GM19328 (cell line): Measurements from ENCODE around the gene DYNC1LI2.
"Not testable (repeated sequence)": the region's sequence is repeated elsewhere in the genome, so short reads cannot be mapped to it uniquely, and the experiment has no call there.

ENCODE experiments used
- ATAC-seq: cut with Tn5 transposase; IDR thresholded peaks from one replicate; pipeline ENCODE4 v1.9.1; 2021; ENCODE audit warnings: mild to moderate bottlenecking, moderate library complexity; ENCODE audit not compliant: unreplicated experiment

Gene DYNC1LI2

DNA sequence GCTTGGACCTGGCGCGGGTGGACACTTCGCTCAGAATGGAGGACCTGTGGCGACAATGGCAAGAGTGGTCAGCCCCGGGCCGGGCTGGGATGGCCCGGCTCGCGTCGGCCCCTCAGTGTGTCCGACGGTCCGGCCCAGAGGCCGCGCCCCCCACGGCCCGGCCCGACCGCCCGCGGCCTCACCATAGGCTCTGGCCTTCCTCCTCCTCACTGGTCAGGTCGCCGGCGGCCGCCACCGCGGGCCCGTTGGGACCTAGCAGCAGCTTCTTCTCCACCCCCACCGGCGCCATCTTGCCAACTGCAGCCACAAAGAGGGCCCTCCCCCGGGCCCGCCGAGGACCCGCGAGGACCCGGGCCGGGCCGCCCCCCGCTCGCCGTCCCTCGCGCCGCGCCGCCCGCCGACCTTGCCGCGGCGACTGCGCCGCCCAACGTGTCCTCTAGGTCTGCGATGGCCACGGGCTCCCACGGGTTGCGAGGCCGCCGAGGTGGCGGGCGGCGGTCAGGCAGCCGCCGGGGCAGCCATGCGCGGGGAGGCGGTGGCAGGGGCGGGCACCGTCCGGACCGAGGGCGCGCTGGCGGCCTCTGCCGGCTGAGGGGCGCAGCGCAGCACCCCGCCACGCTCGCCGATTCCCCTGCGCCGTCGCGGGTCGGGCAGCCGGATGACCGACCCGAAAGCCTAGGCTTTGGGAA, at the start of gene DYNC1LI2:
DYNC1LI2 (minus strand) TSS at position 307 of the 689 bp plus-strand sequence; CDS start at position 289, 18 bp downstream.
- ATAC-seq, result peak; percentile 85

DNA sequence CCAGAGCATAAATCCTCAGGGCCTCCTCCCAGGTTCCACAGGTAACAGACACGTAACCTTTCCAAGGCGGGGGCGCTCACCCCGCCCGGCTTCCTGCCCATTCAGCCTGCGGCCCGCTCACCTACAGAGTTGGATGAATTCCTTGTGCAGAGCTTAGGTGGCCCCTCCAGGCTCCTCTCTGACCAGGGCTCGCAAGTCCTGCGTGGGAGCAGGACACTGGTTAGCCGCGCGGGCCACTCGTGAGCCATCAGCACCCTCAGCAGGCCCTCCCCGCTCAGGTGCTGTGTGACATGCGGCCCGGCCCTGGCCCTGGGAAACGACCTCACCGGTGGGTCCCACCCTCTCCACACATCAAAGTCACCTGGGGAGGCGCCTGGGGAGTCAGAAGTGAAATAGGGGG, 49.4 kb upstream of the DYNC1LI2 start:
- ATAC-seq, result no peak

DNA sequence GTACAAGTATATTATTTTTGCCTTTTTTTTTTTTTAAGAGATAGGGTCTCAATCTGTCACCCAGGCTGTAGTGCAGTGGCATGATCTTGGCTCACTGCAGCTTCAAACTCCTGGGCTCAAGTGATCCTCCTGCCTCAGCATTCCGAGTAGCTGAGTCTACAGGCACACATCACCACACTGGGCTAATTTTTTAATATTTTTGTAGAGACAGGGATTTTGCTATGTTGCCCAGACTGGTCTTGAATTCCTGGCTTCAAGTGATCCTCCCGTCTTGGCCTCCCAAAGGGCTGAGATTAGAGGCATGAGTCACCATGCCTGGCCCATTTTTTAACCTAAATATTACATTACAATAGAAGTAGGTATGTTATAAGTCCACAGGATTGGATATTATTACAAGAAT, 46.8 kb upstream of the DYNC1LI2 start:
- no peak for ATAC-seq

DNA sequence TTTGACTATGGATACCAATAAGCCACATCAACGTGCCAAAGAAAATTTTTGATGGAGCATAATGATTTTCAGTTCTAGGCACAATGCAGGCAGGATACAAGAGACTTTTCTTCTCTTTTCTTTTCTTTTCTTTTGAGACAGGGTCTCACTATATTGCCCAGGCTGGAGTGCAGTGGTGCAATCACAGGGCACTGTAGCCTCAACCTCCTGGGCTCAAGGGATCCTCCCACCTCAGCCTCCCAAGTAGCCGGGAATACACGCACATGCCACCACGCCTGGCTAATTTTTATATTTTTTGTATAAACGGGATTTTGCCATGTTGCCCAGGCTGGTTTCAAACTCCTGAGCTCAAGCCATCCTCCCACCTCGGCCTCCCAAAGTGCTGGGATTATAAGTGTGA, 42.6 kb upstream of the DYNC1LI2 start:
- ATAC-seq, result not testable (repeated sequence)

DNA sequence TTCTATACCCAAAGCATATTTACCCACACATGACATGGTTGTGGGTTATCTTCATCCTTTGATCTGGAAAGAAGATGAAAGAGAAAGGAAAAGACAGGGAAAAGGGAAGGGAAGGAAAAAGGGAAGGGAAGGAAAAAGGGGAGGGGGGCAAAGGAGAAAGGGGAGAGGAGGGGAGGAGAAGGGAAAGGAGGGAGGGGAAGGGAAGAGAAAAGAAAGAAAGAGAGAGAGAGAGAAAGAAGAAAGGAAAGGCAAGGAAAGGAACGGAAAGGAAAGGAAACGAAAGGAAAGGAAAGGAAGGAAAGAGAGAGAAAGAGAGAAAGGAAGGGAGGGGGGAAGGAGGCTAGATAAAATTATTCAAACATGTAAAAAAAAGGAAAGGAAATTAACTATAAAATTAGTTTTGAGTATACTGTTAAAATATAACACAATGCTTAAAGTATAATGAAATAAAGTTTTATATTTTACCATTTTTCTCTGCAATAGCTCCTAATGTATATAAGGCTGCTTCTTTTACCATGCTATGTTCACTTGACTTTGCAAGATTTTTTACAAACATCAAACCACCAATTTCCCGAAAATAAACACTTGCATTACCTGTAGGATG, 38.8 kb upstream of the DYNC1LI2 start:
- no peak for ATAC-seq

DNA sequence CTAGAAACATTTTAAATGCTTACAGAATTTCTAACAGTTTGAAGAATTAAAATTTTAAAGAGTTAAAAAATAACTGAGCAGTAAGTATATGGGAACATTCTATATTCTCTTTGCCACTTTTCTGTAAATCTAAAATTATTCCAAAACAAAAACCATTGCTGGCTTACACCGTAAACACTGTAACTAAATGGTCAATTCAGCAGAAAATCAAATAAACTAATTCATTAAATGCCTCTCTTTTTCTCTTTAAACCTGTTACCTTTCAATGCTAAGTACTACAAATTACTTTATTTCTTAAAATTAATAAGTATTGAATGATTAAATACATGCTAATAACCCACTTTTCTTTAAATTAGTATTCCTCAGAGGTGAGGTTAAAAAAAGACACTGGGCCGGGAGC, 36.0 kb upstream of the DYNC1LI2 start:
- ATAC-seq, result no peak

DNA sequence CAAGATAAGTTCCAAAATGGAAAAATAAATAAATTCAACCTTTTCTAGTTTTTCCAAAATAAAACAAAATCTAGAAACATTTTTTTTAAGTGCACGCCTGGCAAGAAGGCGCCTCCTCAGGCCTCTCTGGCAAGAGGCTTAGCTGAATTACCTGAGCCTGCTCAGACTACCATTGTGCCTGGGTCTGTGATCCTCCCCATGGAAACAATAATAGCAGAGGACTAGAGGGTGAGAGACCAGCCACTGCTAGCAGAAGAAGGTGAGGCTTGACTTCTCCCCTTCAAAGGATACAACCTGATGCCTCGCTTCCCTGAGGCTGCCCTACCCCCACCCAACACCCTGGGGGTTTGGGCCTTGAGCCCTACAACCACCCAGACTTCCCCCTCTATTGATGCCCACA, 35.1 kb upstream of the DYNC1LI2 start:
- no peak for ATAC-seq

DNA sequence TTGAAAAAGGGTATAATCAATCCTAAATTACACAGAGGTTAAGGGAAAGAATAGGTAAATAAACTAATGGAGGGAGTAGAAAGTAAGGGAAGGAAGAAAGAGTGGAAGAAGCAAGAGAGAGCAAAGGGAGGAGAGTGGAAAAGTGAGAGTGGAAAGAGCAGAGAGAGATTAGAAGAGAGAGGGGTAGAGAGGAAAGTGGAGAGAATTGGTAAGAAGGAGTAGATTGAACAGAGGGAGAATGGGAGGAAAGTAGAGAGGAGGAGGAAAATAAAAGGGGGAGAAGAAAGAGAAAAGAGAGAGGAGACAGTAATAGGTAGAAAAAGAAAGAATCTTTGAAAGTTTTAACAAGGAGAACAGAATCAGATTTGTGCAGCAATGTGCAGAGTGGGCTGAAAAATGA, 25.0 kb upstream of the DYNC1LI2 start:
- no peak for ATAC-seq

DNA sequence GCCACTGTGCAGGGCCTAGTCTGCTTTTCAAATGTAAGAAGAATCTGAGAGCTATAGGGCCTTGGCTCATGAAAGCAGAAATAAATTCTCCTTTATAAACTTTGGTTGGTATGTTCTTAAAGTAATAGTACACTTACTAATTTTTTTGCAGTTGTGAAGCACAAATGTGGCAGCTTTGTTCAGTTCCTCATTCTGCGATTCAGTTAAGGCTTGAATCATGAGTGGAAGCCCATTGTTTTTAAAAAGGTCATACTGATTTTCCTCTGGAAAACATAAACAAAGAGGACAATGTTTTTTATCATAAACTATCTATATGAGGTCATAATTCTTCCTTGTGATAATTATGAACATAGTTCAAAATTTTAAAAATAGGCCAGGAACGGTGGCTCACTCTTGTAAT, 23.6 kb upstream of the DYNC1LI2 start:
- ATAC-seq, result no peak

DNA sequence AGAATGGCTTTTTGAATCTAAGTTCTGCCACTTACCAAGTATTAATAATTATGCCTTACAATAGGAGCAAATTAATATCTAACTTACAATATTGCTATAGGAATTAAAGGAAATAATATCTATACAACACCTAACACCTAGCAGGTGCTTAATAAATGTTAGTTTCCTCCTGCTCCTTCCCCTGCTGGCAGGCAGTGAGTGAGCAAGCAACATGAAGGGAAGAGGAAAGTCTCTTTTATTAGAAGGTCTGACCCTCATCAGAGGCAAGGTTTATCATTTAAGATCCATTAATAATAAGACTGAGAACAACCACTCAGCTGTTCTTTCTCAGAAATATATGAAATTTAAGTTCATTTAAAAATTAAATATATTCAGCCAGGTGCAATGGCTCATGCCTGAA, 6.7 kb upstream of the DYNC1LI2 start:
- no peak for ATAC-seq

DNA sequence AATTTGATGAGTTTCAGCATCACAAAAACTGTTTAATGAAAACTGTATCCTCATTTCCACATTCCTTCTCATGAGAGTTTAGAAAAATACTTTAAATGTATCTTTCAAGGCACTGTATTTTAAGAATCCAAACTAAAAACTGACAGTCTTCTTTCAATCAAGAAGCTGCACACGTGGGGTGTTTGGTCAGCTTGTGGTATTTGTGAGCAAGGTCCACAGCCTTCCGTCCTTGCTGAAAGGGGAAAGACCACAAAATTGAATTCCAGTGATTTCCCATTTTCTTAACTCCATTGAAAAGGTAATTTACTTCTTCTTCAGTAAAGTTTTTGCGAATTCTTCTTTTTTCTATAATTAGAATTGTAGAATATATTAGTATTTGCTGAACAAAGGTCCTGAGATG, 3.4 kb upstream of the DYNC1LI2 start:
- no peak for ATAC-seq

DNA sequence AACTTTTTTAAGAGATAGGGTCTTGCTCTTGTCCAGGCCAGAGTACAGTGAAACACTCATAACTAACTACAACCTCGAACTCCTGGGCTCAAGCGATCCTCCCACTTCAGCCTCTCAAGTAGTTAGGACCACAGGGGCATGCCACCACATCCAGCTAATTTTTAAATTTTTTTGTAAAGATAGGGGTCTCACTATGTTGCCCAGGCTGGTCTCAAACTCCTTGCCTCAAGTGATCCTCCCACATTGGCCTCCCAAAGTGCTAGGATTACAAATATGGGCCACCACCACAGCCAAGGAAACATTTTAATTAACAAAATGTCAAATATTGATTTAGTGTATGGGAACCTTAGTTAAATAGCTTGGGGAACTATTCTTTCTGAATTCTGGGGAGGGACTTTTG, 2.8 kb upstream of the DYNC1LI2 start:
- ATAC-seq, result no peak

DNA sequence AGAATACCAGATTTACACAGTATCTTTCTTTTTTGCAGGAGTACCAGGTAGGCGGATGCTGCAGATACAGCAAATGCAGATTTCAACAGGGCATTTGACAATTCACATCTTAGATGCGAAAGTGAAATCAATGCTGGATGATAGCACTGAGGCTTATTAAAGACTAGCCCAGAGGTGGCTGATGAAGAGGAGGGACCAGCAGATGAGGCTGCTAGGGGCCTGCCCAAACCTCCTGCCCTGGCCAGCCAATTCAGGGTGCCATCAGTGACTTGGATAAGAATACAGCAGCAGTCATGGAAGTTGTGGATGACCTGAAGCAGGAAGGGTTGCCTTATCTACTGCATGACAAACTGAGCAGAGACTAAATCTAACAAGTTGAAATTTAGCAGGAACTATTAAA, 1.5 kb upstream of the DYNC1LI2 start:
- no peak for ATAC-seq

DNA sequence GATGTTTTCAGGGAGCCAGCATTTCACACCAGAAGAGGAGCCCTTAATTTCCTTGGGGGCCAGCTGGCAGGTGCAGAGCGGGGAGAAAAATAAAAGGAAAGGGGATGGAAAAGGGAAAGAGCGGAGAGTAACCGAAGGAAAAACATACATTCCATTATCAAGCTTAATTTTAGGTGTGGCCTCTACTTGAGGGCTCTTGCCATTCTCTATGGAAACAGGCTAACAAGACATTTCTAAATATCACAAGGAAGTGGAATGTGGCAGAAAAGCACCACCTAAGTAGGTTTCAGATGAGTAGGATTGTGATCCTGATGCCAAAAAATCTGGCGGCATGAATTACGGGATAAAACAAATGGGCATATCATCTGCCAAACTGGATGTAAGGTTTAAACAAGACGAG, 970 bp upstream of the DYNC1LI2 start:
- no peak for ATAC-seq

DNA sequence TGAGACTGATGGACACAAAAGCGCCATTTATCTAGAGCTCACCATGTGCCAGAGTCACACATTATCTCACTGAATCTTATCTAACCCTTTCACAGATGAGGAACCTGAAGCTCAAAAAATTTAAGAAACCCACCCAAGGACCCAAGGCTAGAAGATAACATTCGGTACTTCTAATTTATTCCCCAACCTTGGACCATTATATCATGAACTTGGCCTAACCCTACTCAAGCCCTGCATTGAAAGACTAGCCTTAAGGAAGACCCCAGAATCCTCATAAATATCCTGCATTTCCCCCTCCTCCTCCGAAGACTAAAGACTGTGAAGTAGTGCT, 548 bp upstream of the DYNC1LI2 start:
- no peak for ATAC-seq

DNA sequence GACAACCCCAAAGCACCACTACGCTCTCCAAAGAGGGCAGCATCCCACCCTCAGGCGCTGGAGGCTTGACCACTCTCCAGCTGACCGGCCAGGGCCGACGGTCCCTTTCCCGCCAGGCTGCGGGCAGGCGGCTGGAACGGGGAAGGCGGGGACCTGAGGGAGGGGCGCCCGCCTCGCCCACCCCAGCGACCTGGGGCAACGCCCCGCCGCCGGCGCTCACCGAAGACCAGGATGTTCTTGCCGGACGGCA, 431 bp downstream of the DYNC1LI2 start:
- peak; percentile 8 for ATAC-seq

DNA sequence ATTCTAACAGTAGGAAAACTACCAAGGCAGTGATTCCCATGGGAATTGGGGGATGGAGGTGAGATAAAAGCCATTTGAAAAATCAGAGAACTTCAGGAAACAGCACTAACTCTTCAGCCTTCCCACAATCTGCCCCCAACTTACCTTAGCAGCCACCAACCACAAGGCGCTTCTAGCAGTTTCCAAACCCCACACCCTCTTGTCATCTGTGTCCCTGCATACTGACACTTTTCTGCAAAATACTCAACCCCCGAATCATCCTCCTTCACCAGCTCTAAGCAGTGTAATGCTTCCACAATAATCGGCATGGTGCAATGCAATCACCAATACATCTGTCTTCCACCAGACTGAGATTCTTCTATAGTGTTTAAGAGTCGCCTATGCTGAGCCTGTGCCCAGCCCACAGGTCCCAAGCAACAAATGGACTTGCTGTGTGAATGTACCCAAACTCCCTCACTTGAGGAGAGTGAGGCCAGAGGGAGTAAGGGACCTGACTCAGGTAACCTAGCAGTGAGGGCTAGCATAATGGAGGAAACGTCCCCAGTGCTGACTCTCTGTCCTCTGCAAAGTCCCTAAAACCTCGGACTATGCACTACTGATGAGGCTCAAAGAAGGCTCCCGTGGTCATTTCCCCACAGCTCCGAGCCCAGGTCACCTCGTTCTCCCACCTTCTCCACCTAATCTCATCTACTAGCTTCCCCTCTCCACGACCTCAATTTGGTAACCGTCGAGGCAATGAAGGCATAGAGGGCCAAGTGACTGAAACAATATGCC, 943 bp downstream of the DYNC1LI2 start:
- no peak for ATAC-seq

DNA sequence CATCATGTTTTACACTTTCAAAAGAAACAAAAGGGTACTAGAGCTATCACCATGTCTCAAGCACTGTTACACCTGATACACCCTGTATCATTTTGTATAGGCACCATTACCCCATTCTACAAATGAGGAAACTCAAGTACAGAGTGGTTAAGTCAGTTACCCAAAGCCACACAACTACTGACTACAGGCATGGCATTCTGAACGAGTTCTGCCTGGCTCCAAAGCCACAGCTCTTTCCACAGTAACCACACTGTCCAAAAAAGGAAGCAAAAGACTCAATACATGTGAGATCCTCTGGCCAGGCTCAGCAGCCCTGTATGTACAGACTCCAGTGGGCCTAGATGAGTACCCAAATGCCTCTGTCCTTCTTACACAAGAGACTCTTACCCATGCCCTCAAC, 4.7 kb downstream of the DYNC1LI2 start:
- ATAC-seq, result no peak

DNA sequence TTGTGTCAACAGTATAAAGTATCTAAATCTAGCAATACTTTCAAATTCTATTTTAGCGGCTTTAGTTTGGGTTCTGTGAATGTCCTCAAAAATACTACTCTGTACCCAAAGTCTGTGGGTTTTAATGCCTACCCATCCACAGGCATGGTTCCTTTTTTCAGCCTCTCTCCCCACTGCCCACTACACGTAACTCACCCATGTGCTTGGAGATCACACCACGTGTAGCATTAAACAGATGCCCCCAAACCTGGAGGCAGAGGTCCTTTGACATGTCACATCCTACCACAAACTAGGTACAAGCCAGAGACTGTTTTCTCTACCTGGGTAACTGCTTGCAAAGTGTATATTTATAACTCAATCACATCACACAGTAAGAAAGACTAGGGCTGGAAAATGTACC, 5.4 kb downstream of the DYNC1LI2 start:
- no peak for ATAC-seq

DNA sequence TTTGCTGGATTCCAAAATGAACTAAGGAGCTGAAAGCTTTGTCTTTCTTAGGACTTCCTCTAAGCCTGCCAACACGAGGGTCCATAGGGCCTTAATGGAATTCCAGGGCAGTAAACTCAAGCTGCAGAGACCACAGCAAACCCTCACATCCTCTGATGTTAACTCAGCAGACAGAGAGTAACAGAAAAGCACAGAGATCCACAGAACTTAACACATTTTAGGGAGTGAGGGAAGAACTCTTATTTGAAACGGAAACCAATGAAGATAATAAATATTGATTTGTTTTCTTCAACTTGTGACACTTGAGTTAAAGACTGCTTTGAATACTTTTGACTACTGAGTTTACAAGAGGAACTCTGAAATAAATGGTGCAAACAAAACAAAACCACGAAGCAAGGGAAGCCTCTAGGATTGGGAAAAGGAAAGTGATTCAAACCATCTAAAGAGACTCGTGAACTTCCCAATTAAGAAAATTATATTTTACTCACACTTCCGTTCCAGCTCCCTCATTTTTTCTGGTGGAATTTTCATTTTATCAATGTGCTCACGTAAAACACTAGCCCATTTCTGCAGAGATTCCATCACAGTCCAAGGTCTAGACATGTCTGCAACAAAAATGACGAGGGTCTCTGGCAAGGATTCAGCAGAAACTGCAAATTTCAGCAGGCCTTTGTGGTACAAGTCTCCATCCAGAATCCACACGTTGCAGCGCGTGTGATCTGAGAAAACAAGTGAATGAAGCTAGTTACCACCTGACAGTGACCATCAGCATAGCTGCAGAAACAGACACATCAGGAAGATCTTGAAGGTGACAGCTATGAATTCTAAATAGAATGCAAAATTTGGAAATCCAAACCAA, 9.2 kb downstream of the DYNC1LI2 start:
- no peak for ATAC-seq

DNA sequence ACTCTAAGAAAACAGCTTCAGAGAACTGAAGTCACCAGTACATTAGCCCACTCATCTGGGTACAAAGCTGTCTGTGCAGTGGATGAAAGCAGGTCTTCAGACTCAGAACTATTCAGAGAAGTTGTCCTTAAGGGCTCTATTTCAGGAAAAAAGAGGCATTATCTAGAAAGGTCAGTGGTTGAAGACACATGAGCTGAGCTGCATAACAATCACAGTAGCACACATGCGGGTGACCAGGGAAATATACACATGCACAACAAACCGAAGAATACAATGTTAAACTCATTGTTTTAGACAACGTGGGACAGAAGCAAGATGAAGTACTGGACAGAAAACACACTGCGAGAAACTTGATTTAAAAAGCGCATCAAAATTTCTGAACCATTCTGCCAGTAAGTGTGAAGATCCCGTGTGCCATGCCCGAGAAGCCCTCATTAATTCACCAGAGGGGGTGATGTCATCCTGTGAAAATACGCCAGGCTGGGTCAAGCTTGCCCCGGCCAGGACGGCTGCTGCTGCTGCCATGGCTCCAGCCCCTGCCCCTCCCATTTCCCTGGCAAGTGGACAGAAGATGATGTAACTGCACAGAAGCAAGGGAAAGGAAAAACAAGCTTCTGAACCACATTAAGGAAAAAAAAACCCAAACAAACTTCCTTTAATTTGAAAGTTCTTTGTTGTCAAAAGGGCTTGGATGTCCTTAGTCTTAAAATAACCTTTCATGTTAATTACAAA, 10.1 kb downstream of the DYNC1LI2 start:
- ATAC-seq, result no peak
